ENCODE measurements around the gene CCDC38.

Gene CCDC38

GRCh38 chr12:95962222-95962621, 19.8 kb upstream of the CCDC38 start:
- no peak for DNase-seq (ENCODE audit: low read depth in 2 of 2)

GRCh38 chr12:95960241-95960640, 17.8 kb upstream of the CCDC38 start:
- no peak for DNase-seq (ENCODE audit: low read depth in 2 of 2)

- no peak for DNase-seq (ENCODE audit: low read depth in 2 of 2)
These were observed 16.7 kb upstream of the CCDC38 start for GRCh38 chr12:95959107-95959506.

GRCh38 chr12:95956557-95957145, 14.2 kb upstream of the CCDC38 start:
- no peak for DNase-seq (ENCODE audit: low read depth in 2 of 2)

- no peak for DNase-seq (ENCODE audit: low read depth in 2 of 2)
These were observed 13.2 kb upstream of the CCDC38 start for GRCh38 chr12:95955549-95956159.

- no peak for DNase-seq (ENCODE audit: low read depth in 2 of 2)
These were observed 10.6 kb upstream of the CCDC38 start for GRCh38 chr12:95953000-95953399.

- no peak for DNase-seq (ENCODE audit: low read depth in 2 of 2)
These were observed 9.1 kb upstream of the CCDC38 start for GRCh38 chr12:95951515-95951914.

GRCh38 chr12:95949477-95950206, 7.2 kb upstream of the CCDC38 start:
- no peak for DNase-seq (ENCODE audit: low read depth in 2 of 2)

GRCh38 chr12:95944108-95944704, 1.8 kb upstream of the CCDC38 start:
- no peak for DNase-seq (ENCODE audit: low read depth in 2 of 2)

GRCh38 chr12:95943330-95943842, 972 bp upstream of the CCDC38 start, which contains the start of gene AMDHD1:
TSS of gene AMDHD1 (plus strand) at chr12:95943331. CDS start at chr12:95943399, 68 bp downstream.
- DNase-seq (ENCODE audit: low read depth in 2 of 2) = peak in 1 of 2 donors; percentile 31

GRCh38 chr12:95942101-95942523, 302 bp downstream of the CCDC38 start:
- DNase-seq (ENCODE audit: low read depth in 2 of 2) = no peak

GRCh38 chr12:95940514-95940913, 1.9 kb downstream of the CCDC38 start:
- DNase-seq (ENCODE audit: low read depth in 2 of 2) = no peak

- DNase-seq (ENCODE audit: low read depth in 2 of 2) = no peak
These were observed 20.2 kb downstream of the CCDC38 start for GRCh38 chr12:95922231-95922630.

- DNase-seq (ENCODE audit: low read depth in 2 of 2) = no peak
These were observed 23.3 kb downstream of the CCDC38 start for GRCh38 chr12:95919110-95919509.

GRCh38 chr12:95918194-95918993, 24.0 kb downstream of the CCDC38 start:
- DNase-seq (ENCODE audit: low read depth in 2 of 2) = peak; percentile 1 to 25

- DNase-seq (ENCODE audit: low read depth in 2 of 2) = no peak
These were observed 32.5 kb downstream of the CCDC38 start for GRCh38 chr12:95909871-95910270.

GRCh38 chr12:95908573-95908972, 33.8 kb downstream of the CCDC38 start:
- no peak for DNase-seq (ENCODE audit: low read depth in 2 of 2)

- DNase-seq (ENCODE audit: low read depth in 2 of 2) = no peak
These were observed 44.3 kb downstream of the CCDC38 start for GRCh38 chr12:95898081-95898480.

GRCh38 chr12:95896846-95897245, 45.6 kb downstream of the CCDC38 start:
- DNase-seq (ENCODE audit: low read depth in 2 of 2) = no peak

GRCh38 chr12:95890958-95891357, 51.5 kb downstream of the CCDC38 start:
- no peak for DNase-seq (ENCODE audit: low read depth in 2 of 2)

- DNase-seq (ENCODE audit: low read depth in 2 of 2) = no peak
These were observed 55.1 kb downstream of the CCDC38 start for GRCh38 chr12:95887311-95887710.

- DNase-seq (ENCODE audit: low read depth in 2 of 2) = no peak
These were observed 57.4 kb downstream of the CCDC38 start for GRCh38 chr12:95884998-95885397.

Measured in stimulated activated CD8-positive, alpha-beta memory T cell treated with anti-CD3 and anti-CD28 coated beads, Interleukin-15, amount 100 ng/mL, for 4 hours (primary cell).